Keratinocyte (primary cell): ENCODE data around the gene PAIP1. TPM values are rescaled to one million over a fixed set of nuclear protein-coding genes. Genes with fewer than 3 reads are reported as not detected.
"Not testable (repeated sequence)": the region's sequence is repeated elsewhere in the genome, so short reads cannot be mapped to it uniquely, and the experiment has no call there.

Experiments
- DNase-seq: peaks from one replicate; pipeline ENCODE4 v3.0.0-alpha.2; 2011; ENCODE audit warnings: low read depth, missing footprints, low spot score
- FAIRE-seq: peaks from 2 replicates; lab custom pipeline; 2011; peaks lifted over from hg19 to GRCh38; lab: Jason Lieb, UNC
- H2AFZ ChIP-seq: 2 replicates; pipeline ENCODE4 v1.6.0; 2012; ENCODE audit warnings: low read length, control low read depth, inconsistent platforms; ENCODE audit not compliant: control insufficient read depth
- H3K27ac ChIP-seq: 2 replicates; pipeline ENCODE4 v1.5.1; 2011; ENCODE audit warnings: low read length; ENCODE audit not compliant: control insufficient read depth, insufficient read depth
- H3K27me3 ChIP-seq: 3 replicates; pipeline ENCODE4 v1.6.0; 2011; ENCODE audit warnings: low read length; ENCODE audit not compliant: control insufficient read depth, insufficient read depth; ENCODE audit errors: extremely low read depth
- H3K36me3 ChIP-seq, 2 experiments: 2 replicates in 1 of 2; 3 replicates in 1 of 2; pipeline ENCODE4 v1.5.1; 2011; ENCODE audit warnings: low read length in 2 of 2, mild to moderate bottlenecking in 1 of 2; ENCODE audit not compliant: control insufficient read depth in 2 of 2, insufficient read depth in 2 of 2; ENCODE audit errors: extremely low read depth in 1 of 2
- H3K4me1 ChIP-seq: 3 replicates; pipeline ENCODE4 v1.5.1; 2011; ENCODE audit warnings: low read length; ENCODE audit not compliant: control insufficient read depth, insufficient read depth; ENCODE audit errors: extremely low read depth
- H3K4me2 ChIP-seq: 3 replicates; pipeline ENCODE4 v1.6.0; 2011; ENCODE audit warnings: low read depth, low read length; ENCODE audit not compliant: control insufficient read depth, insufficient read depth; ENCODE audit errors: extremely low read depth
- H3K4me3 ChIP-seq, 3 experiments: fragments of 200-600 bp in 1 of 3; sonication (generic) in 1 of 3; 2 replicates in 2 of 3; 3 replicates in 1 of 3; pipeline ENCODE4 v1.5.1; 2011 to 2016; ENCODE audit warnings: low read length in 3 of 3, mild to moderate bottlenecking in 3 of 3, control low read depth in 2 of 3, inconsistent platforms in 1 of 3, low read depth in 1 of 3, mixed read lengths in 1 of 3, mixed run types in 1 of 3, moderate library complexity in 1 of 3; ENCODE audit not compliant: control insufficient read depth in 2 of 3, insufficient read depth in 2 of 3; ENCODE audit errors: extremely low read depth in 1 of 3
- H3K79me2 ChIP-seq: 2 replicates; pipeline ENCODE4 v1.6.0; 2012; ENCODE audit warnings: low read length; ENCODE audit not compliant: control insufficient read depth, insufficient read depth
- H3K9ac ChIP-seq: 3 replicates; pipeline ENCODE4 v1.6.0; 2011; ENCODE audit warnings: low read length; ENCODE audit not compliant: control insufficient read depth, insufficient read depth; ENCODE audit errors: extremely low read depth
- H3K9me1 ChIP-seq: 3 replicates; pipeline ENCODE4 v1.6.0; 2011; ENCODE audit warnings: low read length; ENCODE audit not compliant: control insufficient read depth, insufficient read depth; ENCODE audit errors: extremely low read depth
- H3K9me3 ChIP-seq: 2 replicates; pipeline ENCODE4 v1.5.1; 2012; ENCODE audit warnings: low read depth, low read length; ENCODE audit not compliant: control insufficient read depth
- H4K20me1 ChIP-seq: 3 replicates; pipeline ENCODE4 v1.6.0; 2011; ENCODE audit warnings: low read length; ENCODE audit not compliant: control insufficient read depth, insufficient read depth; ENCODE audit errors: extremely low read depth
- CTCF ChIP-seq, 3 experiments: IDR thresholded peaks in 1 of 3; conservative IDR thresholded peaks in 1 of 3; optimal IDR thresholded peaks in 1 of 3; 2 replicates in 2 of 3; 3 replicates in 1 of 3; pipeline versions ENCODE3 to v1.5.1; 2011; ENCODE audit warnings: low read length in 3 of 3, mild to moderate bottlenecking in 3 of 3, moderate library complexity in 2 of 3, control low read depth in 1 of 3, inconsistent platforms in 1 of 3; ENCODE audit not compliant: insufficient read depth in 2 of 3; ENCODE audit errors: extremely low read depth in 1 of 3
- EZH2 ChIP-seq: IDR thresholded peaks from one replicate; pipeline ENCODE4 v1.6.1; 2012; ENCODE audit warnings: inconsistent platforms, mild to moderate bottlenecking, low read length, moderate library complexity
- dilution Hi-C: fragments of 300-500 bp; cut with MboI; formaldehyde crosslinking; loops from one replicate; pipeline ENCODE4 v1.7.0; 2020; ENCODE audit warnings: low sequenced_read_pairs; ENCODE audit not compliant: extremely low pct_ligation_motif_present
- polyA plus RNA-seq, 5 experiments: library from polyadenylated mRNA; depleted of rRNA in 3 of 5; stranded (reverse) in 3 of 5; stranded (forward) in 1 of 5; unstranded in 1 of 5; fragments of >200 nt; gene quantifications; 1 replicate in 1 of 5; 2 replicates in 3 of 5; 3 replicates in 1 of 5; pipeline versions ENCODE4 v1.2.1 to v1.2.3, GENCODE V29; 2011 to 2012; ENCODE audit warnings: missing spikeins in 2 of 5, low read depth in 1 of 5, low replicate concordance in 1 of 5

PAIP1 gene
- polyA plus RNA-seq, 1 donor (not counting 4 experiments of a cell fraction or from before 2014, with no cell fraction given): 115 TPM

GRCh38 chr5:43551731-43552130 is 5.1 kb downstream of the PAIP1 start:
- no peak for FAIRE-seq
- Histone ChIP-seq H3K27me3 (no peaks in the 10 kb centered on the region), H3K9ac (no peak overlapping the region), H3K4me3 (no peak overlapping the region), H3K36me3 (peaks cover 9 to 28% of the 10 kb centered on the region in 2 experiments), H3K79me2 (peaks cover 80% of the 10 kb centered on the region), H3K4me2 (no peak overlapping the region), H4K20me1 (no peaks in the 10 kb centered on the region), H3K9me3 (no peaks in the 10 kb centered on the region), H2AFZ (no peak overlapping the region), H3K27ac (no peak overlapping the region), H3K4me1 (peaks cover 17% of the 10 kb centered on the region), H3K9me1 (no peaks in the 10 kb centered on the region)
- dilution Hi-C loops: no loop called here
- TF ChIP-seq CTCF (optimal IDR thresholded peaks at IDR 0.05 in 1 of 3, IDR thresholded peaks at IDR 0.05 in 1 of 3, conservative IDR thresholded peaks at IDR 0.05 in 1 of 3; ENCODE audit: extremely low read depth in 1 of 3, insufficient read depth in 2 of 3, low read length in 3 of 3): no peak
- TF ChIP-seq EZH2: no peak
- DNase-seq: no peak

GRCh38 chr5:43549272-43549671 is 7.6 kb downstream of the PAIP1 start:
- H3K9me3 ChIP-seq, dilution Hi-C loops, H3K27me3 ChIP-seq, H3K4me3 ChIP-seq, H3K9ac ChIP-seq, H2AFZ ChIP-seq, DNase-seq, H3K9me1 ChIP-seq, H3K27ac ChIP-seq, H3K4me2 ChIP-seq, H3K4me1 ChIP-seq, H4K20me1 ChIP-seq, FAIRE-seq: not testable (repeated sequence)
- Histone ChIP-seq H3K79me2 (peaks cover 59% of the 10 kb centered on the region), H3K36me3 (peaks cover 13 to 28% of the 10 kb centered on the region in 2 experiments)

- peaks cover 14 to 21% of the 10 kb centered on the region in 2 experiments for H3K36me3 ChIP-seq
- no peak overlapping the region for H3K27ac ChIP-seq
- H3K79me2 ChIP-seq: peaks cover 51% of the 10 kb centered on the region
- H3K4me1 ChIP-seq: peaks cover under 1% of the 10 kb centered on the region
- H3K27me3 ChIP-seq: no peaks in the 10 kb centered on the region
- dilution Hi-C loops: no loop called here
- no peaks in the 10 kb centered on the region for H3K9me1 ChIP-seq
- H2AFZ ChIP-seq: no peak overlapping the region
- FAIRE-seq (no peak), DNase-seq (no peak)
- H3K4me2 ChIP-seq: no peak overlapping the region
- H3K4me3 ChIP-seq: no peak overlapping the region
- no peak for TF ChIP-seq EZH2
- no peak for TF ChIP-seq CTCF (optimal IDR thresholded peaks at IDR 0.05 in 1 of 3, IDR thresholded peaks at IDR 0.05 in 1 of 3, conservative IDR thresholded peaks at IDR 0.05 in 1 of 3; ENCODE audit: extremely low read depth in 1 of 3, insufficient read depth in 2 of 3, low read length in 3 of 3)
- H3K9ac ChIP-seq: no peak overlapping the region
- no peaks in the 10 kb centered on the region for H4K20me1 ChIP-seq
- no peaks in the 10 kb centered on the region for H3K9me3 ChIP-seq
Observed at GRCh38 chr5:43548358-43548757, 8.5 kb downstream of the PAIP1 start.
